ENCODE results near the gene NUAK1.

The NUAK1 gene

GRCh38 chr12:106082216-106083175 is 56.3 kb downstream of the NUAK1 start:
- no peak for DNase-seq (ENCODE audit: low read depth)

- DNase-seq (ENCODE audit: low read depth), result no peak
Measured at GRCh38 chr12:106081606-106082005, 57.1 kb downstream of the NUAK1 start.

- no peak for DNase-seq (ENCODE audit: low read depth)
Measured at GRCh38 chr12:106080791-106081170, 58.0 kb downstream of the NUAK1 start.

GRCh38 chr12:106080041-106080790 is 58.5 kb downstream of the NUAK1 start:
- no peak for DNase-seq (ENCODE audit: low read depth)

GRCh38 chr12:106079148-106079738 is 59.5 kb downstream of the NUAK1 start:
- no peak for DNase-seq (ENCODE audit: low read depth)

- DNase-seq (ENCODE audit: low read depth), result no peak
Measured at GRCh38 chr12:106078358-106079010, 60.3 kb downstream of the NUAK1 start.

GRCh38 chr12:106074706-106075392 is 63.9 kb downstream of the NUAK1 start:
- DNase-seq (ENCODE audit: low read depth), result no peak

GRCh38 chr12:106074361-106074705 is 64.4 kb downstream of the NUAK1 start:
- no peak for DNase-seq (ENCODE audit: low read depth)

- DNase-seq (ENCODE audit: low read depth), result no peak
Measured at GRCh38 chr12:106073179-106073578, 65.6 kb downstream of the NUAK1 start.

- DNase-seq (ENCODE audit: low read depth), result no peak
Measured at GRCh38 chr12:106072751-106073150, 66.0 kb downstream of the NUAK1 start.

- no peak for DNase-seq (ENCODE audit: low read depth)
Measured at GRCh38 chr12:106071686-106072085, 67.1 kb downstream of the NUAK1 start.

- no peak for DNase-seq (ENCODE audit: low read depth)
Measured at GRCh38 chr12:106070611-106071010, 68.1 kb downstream of the NUAK1 start.

- no peak for DNase-seq (ENCODE audit: low read depth)
Measured at GRCh38 chr12:106070147-106070546, 68.6 kb downstream of the NUAK1 start.

GRCh38 chr12:106068296-106068695 is 70.5 kb downstream of the NUAK1 start:
- no peak for DNase-seq (ENCODE audit: low read depth)

GRCh38 chr12:106067606-106068205 is 71.0 kb downstream of the NUAK1 start:
- DNase-seq (ENCODE audit: low read depth), result no peak

GRCh38 chr12:106066726-106067325 is 71.9 kb downstream of the NUAK1 start:
- DNase-seq (ENCODE audit: low read depth), result no peak

GRCh38 chr12:106066051-106066705 is 72.6 kb downstream of the NUAK1 start:
- no peak for DNase-seq (ENCODE audit: low read depth)

GRCh38 chr12:106065506-106065905 is 73.2 kb downstream of the NUAK1 start:
- DNase-seq (ENCODE audit: low read depth), result no peak

- no peak for DNase-seq (ENCODE audit: low read depth)
Measured at GRCh38 chr12:106064721-106065021, 74.1 kb downstream of the NUAK1 start.

All from T-helper 22 cell (primary cell).